CD14-positive monocyte (primary cell): ENCODE measurements around the gene ZCRB1. TPM values are rescaled to one million over a fixed set of nuclear protein-coding genes. Genes with fewer than 3 reads are reported as not detected.

ENCODE experiments used
- DNase-seq, 3 donors: peaks; one replicate each; pipeline ENCODE4 v3.0.0-alpha.2; 2011 to 2022
- H2AFZ ChIP-seq: 2 replicates; pipeline ENCODE4 v1.6.0; 2012; ENCODE audit warnings: mild to moderate bottlenecking, low read depth, low read length, inconsistent platforms; ENCODE audit not compliant: insufficient read depth, poor library complexity, severe bottlenecking
- H3K27ac ChIP-seq, 2 donors: 1 replicate in 1 of 2; 2 replicates in 1 of 2; pipeline ENCODE4 v1.5.1; 2012 to 2013; ENCODE audit warnings: low read length in 2 of 2, control low read depth in 1 of 2, inconsistent platforms in 1 of 2, low read depth in 1 of 2, mild to moderate bottlenecking in 1 of 2
- H3K27me3 ChIP-seq, 2 donors: one replicate each; pipeline versions ENCODE4 v1.6.0 to v1.6.1; 2011 to 2013; ENCODE audit warnings: low read length in 2 of 2; ENCODE audit not compliant: control insufficient read depth in 2 of 2, insufficient read depth in 2 of 2
- H3K36me3 ChIP-seq, 2 donors: replicated peaks in 1 of 2; 1 replicate in 1 of 2; 2 replicates in 1 of 2; pipeline versions ENCODE4 v1.5.1 to v1.6.1; 2012 to 2013; ENCODE audit warnings: low read length in 2 of 2, control low read depth in 1 of 2, inconsistent platforms in 1 of 2, mild to moderate bottlenecking in 1 of 2; ENCODE audit not compliant: insufficient read depth in 2 of 2, control insufficient read depth in 1 of 2
- H3K4me1 ChIP-seq, 2 donors: 1 replicate in 1 of 2; 2 replicates in 1 of 2; pipeline versions ENCODE4 v1.5.1 to v1.6.1; 2012 to 2013; ENCODE audit warnings: low read length in 2 of 2, control low read depth in 1 of 2, inconsistent platforms in 1 of 2, mild to moderate bottlenecking in 1 of 2, moderate library complexity in 1 of 2; ENCODE audit not compliant: insufficient read depth in 2 of 2, control insufficient read depth in 1 of 2
- H3K4me2 ChIP-seq: replicated peaks from 2 replicates; pipeline ENCODE3; 2012; ENCODE audit warnings: low read length, moderate library complexity, mild to moderate bottlenecking; ENCODE audit not compliant: poor library complexity, severe bottlenecking; ENCODE audit errors: extremely low read depth
- H3K4me3 ChIP-seq, 3 experiments: fragments of 200-600 bp in 1 of 3; sonication (generic) in 1 of 3; replicated peaks in 1 of 3; 1 replicate in 2 of 3; 2 replicates in 1 of 3; pipeline ENCODE4 v1.5.1; 2011 to 2013; ENCODE audit warnings: low read length in 3 of 3, mild to moderate bottlenecking in 3 of 3, control low read depth in 2 of 3, low read depth in 2 of 3, inconsistent platforms in 1 of 3, moderate library complexity in 1 of 3
- H3K79me2 ChIP-seq: 2 replicates; pipeline ENCODE4 v1.6.0; 2012; ENCODE audit warnings: mild to moderate bottlenecking, control low read depth, inconsistent platforms, low read length, moderate library complexity; ENCODE audit not compliant: insufficient read depth
- H3K9ac ChIP-seq: 2 replicates; pipeline ENCODE4 v1.6.0; 2017; ENCODE audit warnings: low read length, mild to moderate bottlenecking; ENCODE audit not compliant: insufficient read depth, poor library complexity, severe bottlenecking
- H3K9me3 ChIP-seq, 2 donors: replicated peaks in 1 of 2; 1 replicate in 1 of 2; 2 replicates in 1 of 2; pipeline versions ENCODE4 v1.5.1 to v1.6.1; 2012 to 2013; ENCODE audit warnings: low read length in 2 of 2, control low read depth in 1 of 2; ENCODE audit not compliant: control insufficient read depth in 1 of 2, insufficient read depth in 1 of 2
- H4K20me1 ChIP-seq: 2 replicates; pipeline ENCODE4 v1.6.0; 2012; ENCODE audit warnings: mild to moderate bottlenecking, low read length, control low read depth, moderate library complexity; ENCODE audit not compliant: insufficient read depth
- H3K27ac Mint-ChIP-seq, 7 donors: one replicate each; pipeline ENCODE4 v1.8.0; 2020; ENCODE audit warnings: mild to moderate bottlenecking in 7 of 7, mixed read lengths in 7 of 7, moderate library complexity in 6 of 7, inconsistent platforms in 2 of 7
- H3K27me3 Mint-ChIP-seq, 3 donors: one replicate each; pipeline ENCODE4 v1.8.0; 2021 to 2022; ENCODE audit warnings: low read depth in 3 of 3, mild to moderate bottlenecking in 3 of 3, mixed read lengths in 3 of 3, moderate library complexity in 3 of 3, inconsistent platforms in 1 of 3
- H3K36me3 Mint-ChIP-seq, 2 donors: one replicate each; pipeline ENCODE4 v1.8.0; 2020; ENCODE audit warnings: mixed read lengths in 2 of 2, inconsistent platforms in 1 of 2, mild to moderate bottlenecking in 1 of 2
- H3K4me1 Mint-ChIP-seq: one replicate; pipeline ENCODE4 v1.8.0; 2020; ENCODE audit warnings: mild to moderate bottlenecking, mixed read lengths
- H3K4me3 Mint-ChIP-seq, 2 donors: one replicate each; pipeline ENCODE4 v1.8.0; 2020; ENCODE audit warnings: mild to moderate bottlenecking in 2 of 2, mixed read lengths in 2 of 2, moderate library complexity in 1 of 2
- H3K9me3 Mint-ChIP-seq, 7 donors: one replicate each; pipeline ENCODE4 v1.8.0; 2020 to 2022; ENCODE audit warnings: mixed read lengths in 7 of 7, mild to moderate bottlenecking in 6 of 7, moderate library complexity in 6 of 7, inconsistent platforms in 2 of 7
- CTCF ChIP-seq: fragments of 200-600 bp; IDR thresholded peaks from one replicate; pipeline ENCODE4 v1.8.0; 2022; ENCODE audit warnings: antibody characterized with exemption, mild to moderate bottlenecking
- intact Hi-C, 2 donors: fragments of 100-400 bp; cut with micrococcal nuclease; formaldehyde crosslinking; loops; one replicate each; pipeline versions ENCODE4 v1.15.0 to v1.15.1; 2023
- polyA plus RNA-seq, 3 donors: library from polyadenylated mRNA; depleted of rRNA in 1 of 3; unstranded in 2 of 3; stranded (reverse) in 1 of 3; fragments of 300-500 nt in 2 of 3; fragments of >200 nt in 1 of 3; fragmentation: Illumina TruSeq in 2 of 3; gene quantifications; 1 replicate in 2 of 3; 2 replicates in 1 of 3; pipeline ENCODE4 v1.2.3, GENCODE V29; 2012 to 2021

ZCRB1 gene
- polyA plus RNA-seq, 3 donors = 9.2 to 34.4 (median 32.2) TPM

- Histone ChIP-seq H2AFZ (no peak overlapping the region), H3K9ac (no peak overlapping the region), H3K4me1 (peaks cover 15 to 17% of the 10 kb centered on the region in 2 donors), H3K36me3 (peaks cover 4 to 29% of the 10 kb centered on the region in 2 donors), H3K9me3 (no peaks in the 10 kb centered on the region), H3K4me3 (no peak overlapping the region), H3K79me2 (peaks cover 26% of the 10 kb centered on the region), H4K20me1 (no peaks in the 10 kb centered on the region), H3K27me3 (no peaks in the 10 kb centered on the region), H3K4me2 (no peak overlapping the region), H3K27ac (no peak overlapping the region)
- no peak for DNase-seq
- Mint-ChIP-seq H3K4me1 (peaks cover 21% of the 10 kb centered on the region), H3K9me3 (no peaks in the 10 kb centered on the region), H3K27ac (no peak overlapping the region), H3K36me3 (peaks cover 21% of the 10 kb centered on the region in 2 donors), H3K27me3 (peaks cover 0 to 1% (median 0%) of the 10 kb centered on the region in 3 donors), H3K4me3 (no peak overlapping the region)
- TF ChIP-seq CTCF = no peak
- intact Hi-C loops = loop anchor here in 1 of 2 donors (10.0 kb wide), 1 partner anchor 178 kb away; the partner anchor contains the start of gene GXYLT1
Measured at GRCh38 chr12:42322567-42322966, 3.3 kb downstream of the ZCRB1 start.

GRCh38 chr12:42320796-42321195 lies 5.1 kb downstream of the ZCRB1 start:
- H2AFZ ChIP-seq = no peak overlapping the region
- peaks cover 5 to 7% of the 10 kb centered on the region in 2 donors for H3K4me1 ChIP-seq
- no peaks in the 10 kb centered on the region for H4K20me1 ChIP-seq
- H3K9ac ChIP-seq = no peak overlapping the region
- intact Hi-C loops = loop anchor here in 1 of 2 donors (10.0 kb wide), 1 partner anchor 176 kb away; the partner anchor contains the start of gene GXYLT1
- no peak overlapping the region for H3K4me2 ChIP-seq
- peaks cover 7 to 47% of the 10 kb centered on the region in 2 donors for H3K36me3 ChIP-seq
- H3K27ac Mint-ChIP-seq = no peak overlapping the region
- peaks cover 30 to 38% of the 10 kb centered on the region in 2 donors for H3K36me3 Mint-ChIP-seq
- H3K27me3 Mint-ChIP-seq = peaks cover 0 to 1% (median 0%) of the 10 kb centered on the region in 3 donors
- H3K4me3 ChIP-seq = no peak overlapping the region
- no peaks in the 10 kb centered on the region for H3K27me3 ChIP-seq
- no peak overlapping the region for H3K27ac ChIP-seq
- peaks cover 10% of the 10 kb centered on the region for H3K4me1 Mint-ChIP-seq
- H3K79me2 ChIP-seq = peaks cover 8% of the 10 kb centered on the region
- no peaks in the 10 kb centered on the region for H3K9me3 ChIP-seq
- no peak for DNase-seq
- no peak overlapping the region for H3K4me3 Mint-ChIP-seq
- no peaks in the 10 kb centered on the region for H3K9me3 Mint-ChIP-seq
- no peak for TF ChIP-seq CTCF
